Calu3 (cell line): ENCODE results near the gene KIF9. TPM values are rescaled to one million over a fixed set of nuclear protein-coding genes. Genes with fewer than 3 reads are reported as not detected.
"Not testable (repeated sequence)": the region's sequence is repeated elsewhere in the genome, so short reads cannot be mapped to it uniquely, and the experiment has no call there.

Experiments
- BruUV-seq: library from RNA; stranded (reverse); fragments of 400-500 nt; replicated peaks from 2 replicates; lab custom pipeline; 2021; lab: Mats Ljungman, UMichigan
- CTCF ChIA-PET: fragments of 300-600 bp; sonication (Branson Sonifier 250); formaldehyde crosslinking; loops from one replicate; lab custom pipeline; 2022; ENCODE audit warnings: antibody characterized with exemption; lab: Charles Lee
- DNase-seq: peaks from one replicate; pipeline ENCODE4 v3.0.0; 2022
- H3K27ac Mint-ChIP-seq: one replicate; pipeline ENCODE4 v1.8.0; 2022; ENCODE audit warnings: mixed read lengths; ENCODE audit not compliant: unreplicated experiment
- H3K27me3 Mint-ChIP-seq: one replicate; pipeline ENCODE4 v1.8.0; 2022; ENCODE audit warnings: mixed read lengths; ENCODE audit not compliant: unreplicated experiment
- H3K36me3 Mint-ChIP-seq: one replicate; pipeline ENCODE4 v1.8.0; 2022; ENCODE audit warnings: mild to moderate bottlenecking, moderate library complexity, mixed read lengths; ENCODE audit not compliant: insufficient read depth, unreplicated experiment
- H3K4me1 Mint-ChIP-seq: one replicate; pipeline ENCODE4 v1.8.0; 2022; ENCODE audit warnings: mild to moderate bottlenecking, low read depth, mixed read lengths; ENCODE audit not compliant: unreplicated experiment
- H3K4me3 Mint-ChIP-seq: one replicate; pipeline ENCODE4 v1.8.0; 2022; ENCODE audit warnings: mild to moderate bottlenecking, low read depth, moderate library complexity, mixed read lengths; ENCODE audit not compliant: unreplicated experiment
- H3K9me3 Mint-ChIP-seq: one replicate; pipeline ENCODE4 v1.8.0; 2022; ENCODE audit warnings: low read depth, mixed read lengths; ENCODE audit not compliant: unreplicated experiment
- CTCF ChIP-seq: fragments of 200-600 bp; IDR thresholded peaks from one replicate; pipeline ENCODE4 v1.8.0; 2022; ENCODE audit warnings: antibody characterized with exemption; ENCODE audit not compliant: unreplicated experiment
- intact Hi-C: fragments of 100-400 bp; cut with micrococcal nuclease; formaldehyde crosslinking; loops from one replicate; pipeline ENCODE4 v1.10.0; 2022; ENCODE audit not compliant: unreplicated experiment
- total RNA-seq: library from RNA; stranded (reverse); gene quantifications from 2 replicates; pipeline ENCODE4 v1.2.3, GENCODE V29; 2022

KIF9 gene
- total RNA-seq, 1 experiment from 2014 or later, result 8.9 TPM

- no peak for DNase-seq
- intact Hi-C loops, result no loop called here
- Mint-ChIP-seq H3K4me1 (peaks cover 10% of the 10 kb centered on the region), H3K4me3 (no peak overlapping the region), H3K36me3 (peaks cover 8% of the 10 kb centered on the region), H3K27me3 (no peaks in the 10 kb centered on the region), H3K27ac (no peak overlapping the region), H3K9me3 (no peaks in the 10 kb centered on the region)
- BruUV-seq, result no TSS peak
- CTCF ChIA-PET, result no interaction called here
- no peak for TF ChIP-seq CTCF
These were observed 17.6 kb downstream of the KIF9 start for GRCh38 chr3:47265008-47265407.

- H3K36me3 Mint-ChIP-seq, result no peaks in the 10 kb centered on the region
- BruUV-seq, result no TSS peak
- H3K4me3 Mint-ChIP-seq, result no peak overlapping the region
- H3K9me3 Mint-ChIP-seq, result no peaks in the 10 kb centered on the region
- H3K27me3 Mint-ChIP-seq, result no peaks in the 10 kb centered on the region
- no peaks in the 10 kb centered on the region for H3K4me1 Mint-ChIP-seq
- TF ChIP-seq CTCF, result no peak
- CTCF ChIA-PET, result no interaction called here
- intact Hi-C loops, result no loop called here
- no peak overlapping the region for H3K27ac Mint-ChIP-seq
- DNase-seq, result no peak
These were observed 21.3 kb downstream of the KIF9 start for GRCh38 chr3:47261301-47261700.

- intact Hi-C loops, result no loop called here
- H3K27ac Mint-ChIP-seq, result no peak overlapping the region
- no peaks in the 10 kb centered on the region for H3K4me1 Mint-ChIP-seq
- H3K4me3 Mint-ChIP-seq, result no peak overlapping the region
- no peaks in the 10 kb centered on the region for H3K27me3 Mint-ChIP-seq
- no TSS peak for BruUV-seq
- H3K36me3 Mint-ChIP-seq, result no peaks in the 10 kb centered on the region
- no peak for DNase-seq
- CTCF ChIA-PET, result no interaction called here
- no peak for TF ChIP-seq CTCF
- no peaks in the 10 kb centered on the region for H3K9me3 Mint-ChIP-seq
These were observed 22.0 kb downstream of the KIF9 start for GRCh38 chr3:47260605-47261004.

- no peak for DNase-seq
- Mint-ChIP-seq H3K27me3 (no peaks in the 10 kb centered on the region), H3K36me3 (no peaks in the 10 kb centered on the region), H3K4me3 (no peak overlapping the region), H3K9me3 (no peaks in the 10 kb centered on the region), H3K27ac (no peak overlapping the region), H3K4me1 (no peaks in the 10 kb centered on the region)
- no peak for TF ChIP-seq CTCF
- intact Hi-C loops, result no loop called here
- CTCF ChIA-PET, result no interaction called here
- no TSS peak for BruUV-seq
These were observed 23.5 kb downstream of the KIF9 start for GRCh38 chr3:47259114-47259513.

- H3K9me3 Mint-ChIP-seq, H3K4me1 Mint-ChIP-seq, BruUV-seq, H3K27me3 Mint-ChIP-seq, intact Hi-C loops, H3K4me3 Mint-ChIP-seq, CTCF ChIA-PET, H3K36me3 Mint-ChIP-seq, DNase-seq, H3K27ac Mint-ChIP-seq: not testable (repeated sequence)
These were observed 26.3 kb downstream of the KIF9 start for GRCh38 chr3:47256331-47256730.
